Central memory CD8-positive, alpha-beta T cell (primary cell): ENCODE measurements around the gene LEF1.
A peak's percentile ranks its signal among the peaks of the same experiment; 100 is the strongest.

Source experiments
- ATAC-seq: fragments of 150-1000 bp; cut with Tn5 transposase; replicated peaks from 2 replicates; pipeline ENCODE4 v1.10.0; 2022; ENCODE audit warnings: mild to moderate bottlenecking, moderate FRiP score, moderate number of reproducible peaks; ENCODE audit not compliant: poor library complexity, severe bottlenecking; ENCODE audit errors: extremely low read depth
- DNase-seq, 2 donors: peaks; one replicate each; pipeline ENCODE4 v3.0.0; 2021; ENCODE audit warnings: low spot score in 2 of 2
- H3K27ac Mint-ChIP-seq: one replicate; pipeline ENCODE4 v1.8.0; 2022; ENCODE audit warnings: low read depth, mild to moderate bottlenecking, moderate library complexity, mixed read lengths
- H3K27me3 Mint-ChIP-seq: one replicate; pipeline ENCODE4 v1.8.0; 2022; ENCODE audit warnings: mixed read lengths
- H3K36me3 Mint-ChIP-seq: one replicate; pipeline ENCODE4 v1.8.0; 2022; ENCODE audit warnings: mild to moderate bottlenecking, moderate library complexity, mixed read lengths; ENCODE audit not compliant: insufficient read depth
- H3K4me1 Mint-ChIP-seq: one replicate; pipeline ENCODE4 v1.8.0; 2022; ENCODE audit warnings: mixed read lengths
- H3K4me3 Mint-ChIP-seq: one replicate; pipeline ENCODE4 v1.8.0; 2022; ENCODE audit warnings: mild to moderate bottlenecking, moderate library complexity, mixed read lengths
- H3K9me3 Mint-ChIP-seq: one replicate; pipeline ENCODE4 v1.8.0; 2022; ENCODE audit warnings: mixed read lengths

Gene LEF1

GRCh38 chr4:108159845-108160244 is 8.9 kb downstream of the LEF1 start:
- DNase-seq (no peak), ATAC-seq (peak; percentile 56)
- Mint-ChIP-seq H3K27me3 (peaks cover 42% of the 10 kb centered on the region), H3K36me3 (peaks cover 16% of the 10 kb centered on the region), H3K4me1 (peaks cover 14% of the 10 kb centered on the region), H3K4me3 (peak overlapping the region; percentile 56), H3K27ac (no peak overlapping the region), H3K9me3 (no peaks in the 10 kb centered on the region)

GRCh38 chr4:108157655-108158054 is 11.1 kb downstream of the LEF1 start:
- Mint-ChIP-seq H3K4me3 (no peak overlapping the region), H3K36me3 (peaks cover 14% of the 10 kb centered on the region), H3K27me3 (peaks cover 41% of the 10 kb centered on the region), H3K4me1 (peaks cover 14% of the 10 kb centered on the region), H3K27ac (no peak overlapping the region), H3K9me3 (no peaks in the 10 kb centered on the region)
- ATAC-seq (no peak), DNase-seq (no peak)

- Mint-ChIP-seq H3K36me3 (peaks cover 11% of the 10 kb centered on the region), H3K9me3 (no peaks in the 10 kb centered on the region), H3K27ac (no peak overlapping the region)
These were observed 12.3 kb downstream of the LEF1 start for GRCh38 chr4:108156391-108156790.

GRCh38 chr4:108155373-108155772 is 13.4 kb downstream of the LEF1 start:
- peaks cover 43% of the 10 kb centered on the region for H3K27me3 Mint-ChIP-seq
- H3K36me3 Mint-ChIP-seq = peaks cover 13% of the 10 kb centered on the region
- H3K4me3 Mint-ChIP-seq = no peak overlapping the region
- DNase-seq = no peak
- no peaks in the 10 kb centered on the region for H3K9me3 Mint-ChIP-seq
- peaks cover 13% of the 10 kb centered on the region for H3K4me1 Mint-ChIP-seq
- no peak overlapping the region for H3K27ac Mint-ChIP-seq
- ATAC-seq = no peak

More at GRCh38 chr4:108156391-108156790, 12.3 kb downstream of the LEF1 start:
- Mint-ChIP-seq H3K4me1 (peaks cover 18% of the 10 kb centered on the region), H3K4me3 (no peak overlapping the region), H3K27me3 (peaks cover 45% of the 10 kb centered on the region)
- no peak for DNase-seq
- no peak for ATAC-seq

GRCh38 chr4:108152980-108153379 is 15.8 kb downstream of the LEF1 start:
- peaks cover 12% of the 10 kb centered on the region for H3K36me3 Mint-ChIP-seq
- H3K27me3 Mint-ChIP-seq = peaks cover 37% of the 10 kb centered on the region
- H3K4me1 Mint-ChIP-seq = peaks cover 11% of the 10 kb centered on the region
- H3K4me3 Mint-ChIP-seq = no peak overlapping the region
- DNase-seq = no peak
- no peak for ATAC-seq
- H3K27ac Mint-ChIP-seq = no peak overlapping the region
- no peaks in the 10 kb centered on the region for H3K9me3 Mint-ChIP-seq

GRCh38 chr4:108149588-108150380 is 18.9 kb downstream of the LEF1 start:
- DNase-seq (no peak), ATAC-seq (no peak)
- peaks cover 10% of the 10 kb centered on the region for H3K36me3 Mint-ChIP-seq
- peaks cover 15% of the 10 kb centered on the region for H3K4me1 Mint-ChIP-seq
- no peak overlapping the region for H3K27ac Mint-ChIP-seq
- peaks cover 44% of the 10 kb centered on the region for H3K27me3 Mint-ChIP-seq
- H3K9me3 Mint-ChIP-seq = no peaks in the 10 kb centered on the region
- H3K4me3 Mint-ChIP-seq = no peak overlapping the region

- DNase-seq (no peak), ATAC-seq (peak; percentile 43)
- peaks cover 55% of the 10 kb centered on the region for H3K27me3 Mint-ChIP-seq
- no peaks in the 10 kb centered on the region for H3K9me3 Mint-ChIP-seq
- H3K4me3 Mint-ChIP-seq = no peak overlapping the region
- H3K27ac Mint-ChIP-seq = no peak overlapping the region
- peaks cover 13% of the 10 kb centered on the region for H3K36me3 Mint-ChIP-seq
- H3K4me1 Mint-ChIP-seq = peaks cover 23% of the 10 kb centered on the region
These were observed 20.4 kb downstream of the LEF1 start for GRCh38 chr4:108148316-108148715.

- Mint-ChIP-seq H3K36me3 (peaks cover 13% of the 10 kb centered on the region), H3K27me3 (peaks cover 45% of the 10 kb centered on the region), H3K4me3 (no peak overlapping the region), H3K27ac (no peak overlapping the region), H3K4me1 (peaks cover 18% of the 10 kb centered on the region), H3K9me3 (no peaks in the 10 kb centered on the region)
- DNase-seq = no peak
- no peak for ATAC-seq
These were observed 21.9 kb downstream of the LEF1 start for GRCh38 chr4:108146819-108147218.

- peaks cover 45% of the 10 kb centered on the region for H3K27me3 Mint-ChIP-seq
- ATAC-seq (no peak), DNase-seq (no peak)
- no peak overlapping the region for H3K27ac Mint-ChIP-seq
- peaks cover 17% of the 10 kb centered on the region for H3K4me1 Mint-ChIP-seq
- peaks cover 13% of the 10 kb centered on the region for H3K36me3 Mint-ChIP-seq
- no peak overlapping the region for H3K4me3 Mint-ChIP-seq
- H3K9me3 Mint-ChIP-seq = no peaks in the 10 kb centered on the region
These were observed 22.4 kb downstream of the LEF1 start for GRCh38 chr4:108146336-108146735.

- Mint-ChIP-seq H3K9me3 (no peaks in the 10 kb centered on the region), H3K4me3 (no peak overlapping the region), H3K4me1 (peaks cover 16% of the 10 kb centered on the region), H3K36me3 (peaks cover 15% of the 10 kb centered on the region), H3K27ac (no peak overlapping the region), H3K27me3 (peaks cover 39% of the 10 kb centered on the region)
- no peak for DNase-seq
- no peak for ATAC-seq
These were observed 24.3 kb downstream of the LEF1 start for GRCh38 chr4:108144451-108144850.

GRCh38 chr4:108143515-108143914 is 25.2 kb downstream of the LEF1 start:
- H3K4me3 Mint-ChIP-seq = peak overlapping the region; percentile 30
- peaks cover 39% of the 10 kb centered on the region for H3K27me3 Mint-ChIP-seq
- H3K36me3 Mint-ChIP-seq = peaks cover 15% of the 10 kb centered on the region
- no peaks in the 10 kb centered on the region for H3K9me3 Mint-ChIP-seq
- H3K27ac Mint-ChIP-seq = no peak overlapping the region
- no peak for DNase-seq
- ATAC-seq = no peak
- H3K4me1 Mint-ChIP-seq = peaks cover 16% of the 10 kb centered on the region

GRCh38 chr4:108142870-108143269 is 25.9 kb downstream of the LEF1 start:
- peaks cover 39% of the 10 kb centered on the region for H3K27me3 Mint-ChIP-seq
- no peaks in the 10 kb centered on the region for H3K9me3 Mint-ChIP-seq
- no peak overlapping the region for H3K4me3 Mint-ChIP-seq
- peaks cover 16% of the 10 kb centered on the region for H3K4me1 Mint-ChIP-seq
- no peak overlapping the region for H3K27ac Mint-ChIP-seq
- ATAC-seq (no peak), DNase-seq (no peak)
- peaks cover 13% of the 10 kb centered on the region for H3K36me3 Mint-ChIP-seq

- Mint-ChIP-seq H3K9me3 (no peaks in the 10 kb centered on the region), H3K27ac (no peak overlapping the region), H3K4me1 (peaks cover 16% of the 10 kb centered on the region), H3K4me3 (peak overlapping the region; percentile 24), H3K27me3 (peaks cover 39% of the 10 kb centered on the region), H3K36me3 (peaks cover 10% of the 10 kb centered on the region)
- ATAC-seq = no peak
- no peak for DNase-seq
These were observed 27.4 kb downstream of the LEF1 start for GRCh38 chr4:108141213-108141950.
